SK-N-DZ (cell line): ENCODE data around the gene MTA3.

Experiments
- DNase-seq: peaks from one replicate; pipeline ENCODE4 v3.0.0-alpha.2; 2015; ENCODE audit warnings: low spot score
- small RNA-seq, 2 experiments: library from RNA; depleted of rRNA; stranded (forward); fragments of <200 nt; gene quantifications; one replicate each; pipeline ENCODE3, GENCODE V24; 2014

The MTA3 gene

DNA sequence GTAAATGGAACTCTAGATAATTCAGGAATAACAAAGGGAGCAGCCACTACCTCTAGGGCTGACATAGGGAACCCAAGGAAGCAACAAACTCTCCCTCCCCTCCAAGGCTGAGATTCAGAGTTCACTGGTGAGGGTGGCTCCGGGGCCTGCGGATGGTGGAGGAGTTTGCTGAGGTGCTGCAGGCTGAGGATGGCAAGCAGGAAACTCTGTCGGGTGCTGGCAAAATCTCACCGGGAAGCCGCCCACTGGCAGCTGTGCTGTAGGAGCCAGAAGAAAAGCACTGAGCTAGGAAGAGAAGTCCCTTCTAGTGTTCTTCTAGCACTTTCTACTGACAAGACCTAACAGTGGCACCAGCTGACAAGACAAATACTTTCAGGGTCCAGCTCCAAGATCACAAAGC lies 236.5 kb downstream of the MTA3 start:
- DNase-seq = no peak

Small RNA genes within 50 kb of the gene (small RNA-seq; reads per million reads assigned to genes)
- gene AC074375.1 = 0 to 0.67 reads per million in 2 experiments
- 0 reads per million in 2 experiments for gene RNU6-137P
